ENCODE measurements around the gene CRLF2. TPM values are rescaled to one million over a fixed set of nuclear protein-coding genes. Genes with fewer than 3 reads are reported as not detected.

Gene CRLF2
- total and polyA plus RNA-seq, 8 donors = not detected

- TF ChIP-seq POLR2AphosphoS5 (IDR thresholded peaks at IDR 0.05) (no peak), EP300 (IDR thresholded peaks at IDR 0.05) (no peak), CTCF (IDR thresholded peaks at IDR 0.05) (no peak), POLR2A (IDR thresholded peaks at IDR 0.05) (no peak)
- intact Hi-C loops (cut with DNase I; ENCODE audit: low total_unique reads) = no loop called here
- Histone ChIP-seq H3K4me3 (no peak overlapping the region), H3K36me3 (no peaks in the 10 kb centered on the region), H3K27ac (no peak overlapping the region), H3K9me3 (no peaks in the 10 kb centered on the region), H3K27me3 (peaks cover 0 to 4% (median 0%) of the 10 kb centered on the region in 3 donors), H3K4me1 (peaks cover 0 to 8% (median 6%) of the 10 kb centered on the region in 4 donors)
- 86 to 95% (median 93%) methylated on average over 1 of the region's 1 CpG for whole genome bisulfite sequencing, 5 donors
- no peak for DNase-seq
These were observed 1.6 kb downstream of the CRLF2 start for GRCh38 chrX:1210844-1211243.

GRCh38 chrX:1207496-1208025, 4.9 kb downstream of the CRLF2 start:
- Histone ChIP-seq H3K36me3 (no peaks in the 10 kb centered on the region), H3K9me3 (no peaks in the 10 kb centered on the region), H3K4me3 (no peak overlapping the region), H3K27me3 (no peaks in the 10 kb centered on the region), H3K27ac (no peak overlapping the region), H3K4me1 (peaks cover 7 to 20% (median 16%) of the 10 kb centered on the region in 4 donors)
- intact Hi-C loops (cut with DNase I; ENCODE audit: low total_unique reads) = no loop called here
- TF ChIP-seq CTCF (IDR thresholded peaks at IDR 0.05) (no peak), EP300 (IDR thresholded peaks at IDR 0.05) (no peak), POLR2A (IDR thresholded peaks at IDR 0.05) (no peak), POLR2AphosphoS5 (IDR thresholded peaks at IDR 0.05) (no peak)
- WGBS, 5 donors = 54 to 62% (median 59%) methylated on average over 15 of the region's 15 CpGs
- no peak for DNase-seq

- H3K27ac ChIP-seq = peak overlapping the region in 3 of 5 donors; percentile 5 to 36 (median 13)
- H3K4me3 ChIP-seq = peak overlapping the region; percentile 24 to 38 (median 32)
- 2 to 4% (median 3%) methylated on average over 33 of the region's 33 CpGs for WGBS, 5 donors
- H3K9me3 ChIP-seq = no peaks in the 10 kb centered on the region
- TF ChIP-seq POLR2AphosphoS5 (IDR thresholded peaks at IDR 0.05) (peak in 1 of 3 donors; percentile 61), POLR2A (IDR thresholded peaks at IDR 0.05) (no peak)
- H3K4me1 ChIP-seq = peaks cover 7 to 20% (median 16%) of the 10 kb centered on the region in 4 donors
- DNase-seq = peak in 1 of 2 donors; percentile 79
- intact Hi-C loops (cut with DNase I; ENCODE audit: low total_unique reads) = no loop called here
- H3K36me3 ChIP-seq = no peaks in the 10 kb centered on the region
- H3K27me3 ChIP-seq = no peaks in the 10 kb centered on the region
These were observed 6.5 kb downstream of the CRLF2 start for GRCh38 chrX:1205681-1206611.

GRCh38 chrX:1202251-1202650, 10.2 kb downstream of the CRLF2 start:
- peaks cover 7 to 20% (median 16%) of the 10 kb centered on the region in 4 donors for H3K4me1 ChIP-seq
- H3K36me3 ChIP-seq = no peaks in the 10 kb centered on the region
- no peak for DNase-seq
- intact Hi-C loops (cut with DNase I; ENCODE audit: low total_unique reads) = no loop called here
- TF ChIP-seq POLR2AphosphoS5 (IDR thresholded peaks at IDR 0.05) = no peak
- no peak for TF ChIP-seq EP300 (IDR thresholded peaks at IDR 0.05)
- TF ChIP-seq CTCF (IDR thresholded peaks at IDR 0.05) = no peak
- TF ChIP-seq POLR2A (IDR thresholded peaks at IDR 0.05) = no peak
- WGBS, 5 donors = 86 to 92% (median 89%) methylated on average over 20 to 21 of the region's 21 CpGs
- H3K27me3 ChIP-seq = no peaks in the 10 kb centered on the region
- no peak overlapping the region for H3K27ac ChIP-seq
- no peak overlapping the region for H3K4me3 ChIP-seq
- H3K9me3 ChIP-seq = no peaks in the 10 kb centered on the region
